ENCODE results near the gene KRTAP4-3.
"Not testable (repeated sequence)": the region's sequence is repeated elsewhere in the genome, so short reads cannot be mapped to it uniquely, and the experiment has no call there.

KRTAP4-3 gene

GRCh38 chr17:41168121-41168520 lies at the start of gene KRTAP4-3:
Gene KRTAP4-3, minus strand, starts transcription at chr17:41168221. Its CDS starts 49 bp downstream, at chr17:41168172.
- DNase-seq = no peak

- no peak for DNase-seq
Measured at GRCh38 chr17:41215681-41216080, 47.7 kb upstream of the KRTAP4-3 start.

GRCh38 chr17:41212524-41213169 lies 44.6 kb upstream of the KRTAP4-3 start:
- DNase-seq = peak in 2 of 3 experiments; percentile 55 to 78

GRCh38 chr17:41211845-41212466 lies 43.9 kb upstream of the KRTAP4-3 start:
- DNase-seq = peak; percentile 29 to 78 (median 56)

GRCh38 chr17:41199421-41200078 lies 31.5 kb upstream of the KRTAP4-3 start:
- DNase-seq = no peak

- DNase-seq = no peak
Measured at GRCh38 chr17:41196068-41196467, 28.0 kb upstream of the KRTAP4-3 start.

GRCh38 chr17:41190328-41190727 lies 22.3 kb upstream of the KRTAP4-3 start:
- no peak for DNase-seq

- not testable (repeated sequence) for DNase-seq
Measured at GRCh38 chr17:41189837-41190318, 21.9 kb upstream of the KRTAP4-3 start, which contains the start of gene KRTAP9-1. Gene KRTAP9-1, plus strand, starts transcription at chr17:41189887. Its CDS starts 0 bp downstream, at chr17:41189887.

GRCh38 chr17:41186872-41187271 lies 18.9 kb upstream of the KRTAP4-3 start:
- DNase-seq = no peak

- DNase-seq = no peak
Measured at GRCh38 chr17:41185001-41185400, 17.0 kb upstream of the KRTAP4-3 start.

- no peak for DNase-seq
Measured at GRCh38 chr17:41184480-41184961, 16.5 kb upstream of the KRTAP4-3 start, which contains the start of gene KRTAP4-1. Gene KRTAP4-1, minus strand, starts transcription at chr17:41184911. Its CDS starts 57 bp downstream, at chr17:41184854.

GRCh38 chr17:41178843-41179616 lies 11.0 kb upstream of the KRTAP4-3 start:
- no peak for DNase-seq

GRCh38 chr17:41178341-41178740 lies 10.3 kb upstream of the KRTAP4-3 start:
- DNase-seq = no peak

GRCh38 chr17:41177727-41178271 lies 9.8 kb upstream of the KRTAP4-3 start, which contains the start of gene KRTAP4-2:
Gene KRTAP4-2, minus strand, starts transcription at chr17:41178221. Its CDS starts 57 bp downstream, at chr17:41178164.
- DNase-seq = no peak

- no peak for DNase-seq
Measured at GRCh38 chr17:41176744-41177387, 8.8 kb upstream of the KRTAP4-3 start.

- no peak for DNase-seq
Measured at GRCh38 chr17:41171886-41172285, 3.9 kb upstream of the KRTAP4-3 start.

- DNase-seq = no peak
Measured at GRCh38 chr17:41167561-41167960, 460 bp downstream of the KRTAP4-3 start.

- DNase-seq = no peak
Measured at GRCh38 chr17:41163828-41164227, 4.2 kb downstream of the KRTAP4-3 start.

GRCh38 chr17:41160648-41161047 lies 7.4 kb downstream of the KRTAP4-3 start, which contains the start of gene KRTAP4-4:
Gene KRTAP4-4, minus strand, starts transcription at chr17:41160748. Its CDS starts 57 bp downstream, at chr17:41160691.
- no peak for DNase-seq

- DNase-seq = not testable (repeated sequence)
Measured at GRCh38 chr17:41160190-41160589, 7.8 kb downstream of the KRTAP4-3 start.

- no peak for DNase-seq
Measured at GRCh38 chr17:41153856-41154255, 14.2 kb downstream of the KRTAP4-3 start.

GRCh38 chr17:41151525-41151924 lies 16.5 kb downstream of the KRTAP4-3 start:
- DNase-seq = no peak

Data from NCI-H1417 (cell line).